Endothelial cell (in vitro differentiated cells): ENCODE results near the gene SLC2A9. TPM values are rescaled to one million over a fixed set of nuclear protein-coding genes. Genes with fewer than 3 reads are reported as not detected.

Source experiments
- DNase-seq: peaks from one replicate; pipeline ENCODE4 v3.0.0; 2021; ENCODE audit warnings: low spot score
- H3K27ac Mint-ChIP-seq: one replicate; pipeline ENCODE4 v1.8.0; 2021; ENCODE audit warnings: mixed read lengths, inconsistent platforms; ENCODE audit not compliant: unreplicated experiment
- H3K27me3 Mint-ChIP-seq: one replicate; pipeline ENCODE4 v1.8.0; 2021; ENCODE audit warnings: mild to moderate bottlenecking, moderate library complexity, mixed read lengths, inconsistent platforms; ENCODE audit not compliant: unreplicated experiment
- H3K36me3 Mint-ChIP-seq: one replicate; pipeline ENCODE4 v1.8.0; 2021; ENCODE audit warnings: mild to moderate bottlenecking, low read depth, mixed read lengths, inconsistent platforms; ENCODE audit not compliant: unreplicated experiment
- H3K4me1 Mint-ChIP-seq: one replicate; pipeline ENCODE4 v1.8.0; 2021; ENCODE audit warnings: mild to moderate bottlenecking, mixed read lengths, inconsistent platforms; ENCODE audit not compliant: unreplicated experiment
- H3K4me3 Mint-ChIP-seq: one replicate; pipeline ENCODE4 v1.8.0; 2021; ENCODE audit warnings: mild to moderate bottlenecking, mixed read lengths, inconsistent platforms; ENCODE audit not compliant: unreplicated experiment
- H3K9me3 Mint-ChIP-seq: one replicate; pipeline ENCODE4 v1.8.0; 2021; ENCODE audit warnings: mixed read lengths, inconsistent platforms; ENCODE audit not compliant: unreplicated experiment
- total RNA-seq: library from RNA; stranded (reverse); fragmentation: NEBNext Ultra II Directional; extraction: Animal tissue kit (Norgen Biotek cat#: 25700); gene quantifications from one replicate; pipeline ENCODE4 v1.2.1, GENCODE V29; 2021; ENCODE audit not compliant: unreplicated experiment
- TF ChIP-seq, protein P1 (sequence below): fragments of 200-600 bp; sonication (generic); IDR thresholded peaks from one replicate; pipeline ENCODE4 v1.5.0; 2021; ENCODE audit warnings: antibody characterized with exemption; ENCODE audit not compliant: unreplicated experiment

Gene SLC2A9
- total RNA-seq, 1 donor from 2014 or later, result 0.72 TPM

DNA sequence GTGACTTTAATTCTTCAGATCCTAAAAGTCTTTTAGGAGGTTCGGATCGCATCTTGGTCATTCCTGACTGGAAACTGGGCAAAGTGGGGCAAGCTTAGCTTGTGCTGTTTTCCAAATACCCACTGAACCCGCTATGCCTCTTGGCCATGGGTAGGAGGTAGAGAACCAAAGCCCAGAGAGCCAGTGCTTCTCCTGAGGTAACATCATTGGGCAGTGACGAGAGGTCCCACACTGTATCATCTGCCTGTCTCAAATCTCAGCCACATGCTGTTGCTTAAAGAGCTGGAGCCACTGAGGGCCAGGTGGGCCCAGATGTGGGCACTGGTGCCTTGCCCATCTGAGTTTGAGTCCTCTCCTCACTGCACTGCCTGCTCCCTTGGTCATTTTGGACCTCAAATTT, 68.2 kb downstream of the SLC2A9 start:
- Mint-ChIP-seq H3K27me3 (no peaks in the 10 kb centered on the region), H3K27ac (no peak overlapping the region), H3K4me1 (no peaks in the 10 kb centered on the region), H3K9me3 (no peaks in the 10 kb centered on the region), H3K4me3 (no peak overlapping the region), H3K36me3 (no peaks in the 10 kb centered on the region)
- TF ChIP-seq, protein P1, sequence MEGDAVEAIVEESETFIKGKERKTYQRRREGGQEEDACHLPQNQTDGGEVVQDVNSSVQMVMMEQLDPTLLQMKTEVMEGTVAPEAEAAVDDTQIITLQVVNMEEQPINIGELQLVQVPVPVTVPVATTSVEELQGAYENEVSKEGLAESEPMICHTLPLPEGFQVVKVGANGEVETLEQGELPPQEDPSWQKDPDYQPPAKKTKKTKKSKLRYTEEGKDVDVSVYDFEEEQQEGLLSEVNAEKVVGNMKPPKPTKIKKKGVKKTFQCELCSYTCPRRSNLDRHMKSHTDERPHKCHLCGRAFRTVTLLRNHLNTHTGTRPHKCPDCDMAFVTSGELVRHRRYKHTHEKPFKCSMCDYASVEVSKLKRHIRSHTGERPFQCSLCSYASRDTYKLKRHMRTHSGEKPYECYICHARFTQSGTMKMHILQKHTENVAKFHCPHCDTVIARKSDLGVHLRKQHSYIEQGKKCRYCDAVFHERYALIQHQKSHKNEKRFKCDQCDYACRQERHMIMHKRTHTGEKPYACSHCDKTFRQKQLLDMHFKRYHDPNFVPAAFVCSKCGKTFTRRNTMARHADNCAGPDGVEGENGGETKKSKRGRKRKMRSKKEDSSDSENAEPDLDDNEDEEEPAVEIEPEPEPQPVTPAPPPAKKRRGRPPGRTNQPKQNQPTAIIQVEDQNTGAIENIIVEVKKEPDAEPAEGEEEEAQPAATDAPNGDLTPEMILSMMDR, result no peak
- DNase-seq, result no peak

DNA sequence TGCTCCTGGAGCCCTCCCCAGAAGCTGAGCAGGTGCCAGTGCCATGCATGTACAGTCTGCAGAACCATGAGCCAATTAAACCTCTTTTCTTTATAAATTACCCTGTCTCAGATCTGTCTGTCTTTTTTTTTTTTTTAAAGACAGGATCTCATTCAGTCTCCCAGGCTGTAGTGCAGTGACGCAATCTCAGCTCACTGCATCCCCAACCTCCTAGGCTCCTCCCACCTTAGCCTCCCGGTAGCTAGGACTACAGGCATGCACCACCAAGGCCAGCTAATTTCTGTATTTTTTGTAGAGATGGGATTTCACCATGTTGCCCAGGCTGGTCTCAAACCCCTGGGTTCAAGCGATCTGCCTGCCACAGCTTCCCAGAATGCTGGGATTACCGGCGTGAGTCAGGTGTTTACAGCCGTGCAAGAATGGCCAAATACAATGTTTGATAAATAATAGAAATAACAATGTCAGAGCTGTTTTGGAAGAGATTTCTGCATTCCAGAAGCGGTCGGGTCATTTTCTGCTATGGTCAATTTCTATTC, 68.8 kb downstream of the SLC2A9 start:
- Mint-ChIP-seq H3K9me3 (no peaks in the 10 kb centered on the region), H3K27me3 (no peaks in the 10 kb centered on the region), H3K36me3 (no peaks in the 10 kb centered on the region), H3K4me3 (no peak overlapping the region), H3K4me1 (no peaks in the 10 kb centered on the region), H3K27ac (no peak overlapping the region)
- TF ChIP-seq, protein P1, result no peak
- no peak for DNase-seq

DNA sequence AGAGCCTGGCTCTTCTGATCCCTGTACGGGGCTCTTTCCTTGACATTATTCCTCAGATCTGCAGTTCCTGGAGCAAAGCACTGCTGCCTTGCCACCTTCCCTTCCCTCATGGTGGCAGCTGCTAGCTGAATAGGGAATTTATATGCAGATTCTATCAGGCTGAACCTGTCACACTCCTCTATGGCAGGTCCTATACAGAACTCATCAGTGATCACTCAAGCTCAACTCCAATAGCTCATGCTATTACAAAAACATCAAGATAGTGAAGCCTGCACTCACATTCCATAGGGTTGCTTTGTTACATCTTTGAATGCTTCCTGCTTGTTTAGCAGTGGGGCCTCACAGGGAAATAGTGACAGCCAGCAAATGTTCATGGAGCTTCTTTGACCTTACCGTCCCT, 71.7 kb downstream of the SLC2A9 start:
- H3K4me1 Mint-ChIP-seq, result no peaks in the 10 kb centered on the region
- H3K9me3 Mint-ChIP-seq, result no peaks in the 10 kb centered on the region
- H3K27me3 Mint-ChIP-seq, result peaks cover 1% of the 10 kb centered on the region
- no peaks in the 10 kb centered on the region for H3K36me3 Mint-ChIP-seq
- TF ChIP-seq, protein P1, result no peak
- no peak for DNase-seq
- no peak overlapping the region for H3K4me3 Mint-ChIP-seq
- H3K27ac Mint-ChIP-seq, result no peak overlapping the region

DNA sequence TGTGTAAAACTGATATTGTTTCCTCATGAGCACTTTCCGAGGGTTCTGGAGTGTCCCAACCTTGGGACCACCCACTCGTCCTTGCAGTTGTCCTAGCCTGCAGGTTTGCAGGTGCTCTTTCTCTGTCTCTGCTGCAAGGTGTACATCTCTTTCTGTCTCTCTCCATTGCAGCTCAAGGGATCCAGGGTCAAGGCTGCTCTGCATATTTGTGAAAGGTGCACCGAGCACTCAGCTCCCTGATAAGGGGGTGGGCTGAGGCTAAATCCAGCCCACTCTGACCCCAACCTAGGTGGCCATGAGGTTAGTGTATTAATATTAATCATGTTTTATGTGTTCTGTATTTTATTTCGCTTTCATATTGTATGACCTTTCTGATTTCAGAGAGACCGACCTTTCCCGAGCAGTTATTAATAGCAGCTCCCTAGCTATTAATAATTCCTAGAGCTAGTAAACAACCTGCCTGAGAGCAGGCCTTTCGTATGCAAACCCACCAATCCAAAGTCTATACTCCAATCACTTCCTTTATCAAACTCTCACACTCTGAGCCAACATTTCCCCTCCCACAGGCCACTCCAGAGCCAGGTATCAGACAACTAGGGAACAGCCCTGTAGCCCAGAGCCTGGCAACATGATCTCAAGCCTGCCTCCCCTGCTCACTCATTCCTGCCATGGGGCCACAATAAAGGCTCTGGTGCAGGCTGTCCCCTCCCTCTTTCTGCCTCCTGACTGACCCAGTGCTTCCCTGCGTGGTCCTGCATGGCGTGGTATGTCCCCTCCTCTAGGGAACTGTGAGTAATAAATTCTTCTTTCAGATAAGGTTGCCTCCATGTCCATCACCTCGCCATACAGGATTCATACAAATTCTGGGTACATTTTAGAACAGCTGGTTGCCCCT, 73.9 kb downstream of the SLC2A9 start:
- H3K27ac Mint-ChIP-seq, result no peak overlapping the region
- no peaks in the 10 kb centered on the region for H3K9me3 Mint-ChIP-seq
- no peak overlapping the region for H3K4me3 Mint-ChIP-seq
- TF ChIP-seq, protein P1, result no peak
- DNase-seq, result no peak
- H3K27me3 Mint-ChIP-seq, result peaks cover 1% of the 10 kb centered on the region
- H3K36me3 Mint-ChIP-seq, result no peaks in the 10 kb centered on the region
- no peaks in the 10 kb centered on the region for H3K4me1 Mint-ChIP-seq

DNA sequence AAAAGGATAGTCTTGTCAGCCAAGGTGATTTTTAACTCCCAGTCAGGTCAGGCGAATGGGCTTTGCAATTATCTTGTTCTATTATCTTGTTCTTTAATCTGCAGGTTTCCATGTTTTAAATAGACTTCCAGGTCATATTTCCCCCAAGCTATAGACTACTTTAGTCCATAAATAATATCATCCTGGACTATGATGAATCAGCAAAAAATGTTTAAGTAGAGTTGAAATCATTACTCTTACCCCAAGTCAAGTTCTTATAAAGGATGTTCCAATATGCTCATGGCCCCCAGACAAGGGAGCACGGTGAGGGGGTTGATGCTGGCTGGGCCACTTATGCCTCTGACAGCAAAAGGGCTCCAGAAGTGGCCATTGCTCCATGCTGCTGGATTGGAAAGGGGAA, 75.1 kb downstream of the SLC2A9 start:
- TF ChIP-seq, protein P1, result no peak
- H3K27me3 Mint-ChIP-seq, result peaks cover 1% of the 10 kb centered on the region
- no peak overlapping the region for H3K27ac Mint-ChIP-seq
- no peak overlapping the region for H3K4me3 Mint-ChIP-seq
- H3K9me3 Mint-ChIP-seq, result no peaks in the 10 kb centered on the region
- no peak for DNase-seq
- H3K4me1 Mint-ChIP-seq, result no peaks in the 10 kb centered on the region
- no peaks in the 10 kb centered on the region for H3K36me3 Mint-ChIP-seq
